ENCODE measurements around the gene CBX4. TPM values are rescaled to one million over a fixed set of nuclear protein-coding genes. Genes with fewer than 3 reads are reported as not detected.

Gene CBX4
- total RNA-seq, 2 experiments from 2014 or later, result 50.3 to 57.2 TPM

- CTCF ChIA-PET, result interaction anchor here (4.2 kb wide), 1 partner anchor 12 kb away, joined by 27 read pairs; no protein-coding TSS in a partner anchor
Observed at GRCh38 chr17:79822583-79823124, 16.6 kb downstream of the CBX4 start.

GRCh38 chr17:79821331-79822095, 17.7 kb downstream of the CBX4 start:
- Mint-ChIP-seq H3K4me1 (ENCODE audit: low read depth) (peaks cover 22% of the 10 kb centered on the region), H3K36me3 (ENCODE audit: low read depth) (no peaks in the 10 kb centered on the region), H3K27me3 (ENCODE audit: low read depth) (peaks cover 41% of the 10 kb centered on the region), H3K4me3 (no peak overlapping the region), H3K9me3 (ENCODE audit: insufficient read depth) (no peaks in the 10 kb centered on the region), H3K27ac (no peak overlapping the region)
- ChIA-PET POLR2A (interaction anchor here (0.6 to 1.6 kb wide), 2 partner anchors 25 to 1548 kb away, joined by 3 read pairs; partner anchors contain the start of gene CBX8), CTCF (interaction anchor here (1.3 to 1.8 kb wide), 3 partner anchors 11 to 14 kb away, joined by 4 to 6 read pairs (median 4); no protein-coding TSS in a partner anchor)
- ATAC-seq, result no peak
- DNase-seq, result no peak

More at GRCh38 chr17:79822583-79823124, 16.6 kb downstream of the CBX4 start:
- Mint-ChIP-seq H3K27ac (no peak overlapping the region), H3K9me3 (ENCODE audit: insufficient read depth) (no peaks in the 10 kb centered on the region), H3K4me1 (ENCODE audit: low read depth) (peaks cover 33% of the 10 kb centered on the region), H3K27me3 (ENCODE audit: low read depth) (peaks cover 34% of the 10 kb centered on the region), H3K36me3 (ENCODE audit: low read depth) (no peaks in the 10 kb centered on the region), H3K4me3 (no peak overlapping the region)
- DNase-seq, result no peak
- POLR2A ChIA-PET, result interaction anchor here (0.6 to 1.6 kb wide), 2 partner anchors 26 to 1547 kb away, joined by 3 read pairs; partner anchors contain the start of gene CBX8
- no peak for ATAC-seq

GRCh38 chr17:79820959-79821330, 18.3 kb downstream of the CBX4 start:
- no peak for ATAC-seq
- peaks cover 44% of the 10 kb centered on the region for H3K27me3 Mint-ChIP-seq (ENCODE audit: low read depth)

GRCh38 chr17:79819534-79820276, 19.5 kb downstream of the CBX4 start:
- H3K27me3 Mint-ChIP-seq (ENCODE audit: low read depth), result peaks cover 45% of the 10 kb centered on the region
- peaks cover 9% of the 10 kb centered on the region for H3K4me1 Mint-ChIP-seq (ENCODE audit: low read depth)
- no peak overlapping the region for H3K27ac Mint-ChIP-seq
- DNase-seq (no peak), ATAC-seq (no peak)
- no peak overlapping the region for H3K4me3 Mint-ChIP-seq
- no peaks in the 10 kb centered on the region for H3K9me3 Mint-ChIP-seq (ENCODE audit: insufficient read depth)
- ChIA-PET POLR2A (interaction anchor here (1.1 to 2.1 kb wide), 2 partner anchors 16 to 25 kb away, joined by 3 to 12 read pairs; no protein-coding TSS in a partner anchor), CTCF (interaction anchor here (0.6 to 4.2 kb wide), 2 partner anchors 16 to 1999 kb away, joined by 3 to 15 read pairs; no protein-coding TSS in a partner anchor)
- H3K36me3 Mint-ChIP-seq (ENCODE audit: low read depth), result peaks cover 2% of the 10 kb centered on the region

More at GRCh38 chr17:79820959-79821330, 18.3 kb downstream of the CBX4 start:
- Mint-ChIP-seq H3K36me3 (ENCODE audit: low read depth) (peaks cover 2% of the 10 kb centered on the region), H3K4me1 (ENCODE audit: low read depth) (peaks cover 21% of the 10 kb centered on the region), H3K9me3 (ENCODE audit: insufficient read depth) (no peaks in the 10 kb centered on the region), H3K4me3 (no peak overlapping the region), H3K27ac (no peak overlapping the region)
- no peak for DNase-seq
- CTCF ChIA-PET, result interaction anchor here (1.3 to 1.8 kb wide), 3 partner anchors 10 to 14 kb away, joined by 4 to 6 read pairs (median 4); no protein-coding TSS in a partner anchor
- POLR2A ChIA-PET, result interaction anchor here (1.6 kb wide), 1 partner anchor 24 kb away, joined by 3 read pairs; the partner anchor contains the start of gene CBX8

- Mint-ChIP-seq H3K4me3 (no peak overlapping the region), H3K9me3 (ENCODE audit: insufficient read depth) (no peaks in the 10 kb centered on the region), H3K27me3 (ENCODE audit: low read depth) (peaks cover 47% of the 10 kb centered on the region), H3K36me3 (ENCODE audit: low read depth) (peaks cover 2% of the 10 kb centered on the region), H3K4me1 (ENCODE audit: low read depth) (peaks cover 11% of the 10 kb centered on the region), H3K27ac (no peak overlapping the region)
- POLR2A ChIA-PET, result interaction anchor here (0.6 to 2.1 kb wide), 4 partner anchors 17 to 82 kb away, joined by 3 to 12 read pairs (median 4); no protein-coding TSS in a partner anchor
- CTCF ChIA-PET, result interaction anchor here (0.6 to 4.2 kb wide), 4 partner anchors 14 to 1999 kb away, joined by 3 to 15 read pairs (median 4); no protein-coding TSS in a partner anchor
- DNase-seq (no peak), ATAC-seq (no peak)
Observed at GRCh38 chr17:79819085-79819484, 20.2 kb downstream of the CBX4 start.

GRCh38 chr17:79818026-79818758, 21.0 kb downstream of the CBX4 start:
- no peak overlapping the region for H3K27ac Mint-ChIP-seq
- peaks cover 47% of the 10 kb centered on the region for H3K27me3 Mint-ChIP-seq (ENCODE audit: low read depth)
- DNase-seq (no peak), ATAC-seq (no peak)
- H3K4me3 Mint-ChIP-seq, result no peak overlapping the region
- H3K4me1 Mint-ChIP-seq (ENCODE audit: low read depth), result peaks cover 11% of the 10 kb centered on the region
- POLR2A ChIA-PET, result interaction anchor here (0.6 to 2.1 kb wide), 4 partner anchors 17 to 24 kb away, joined by 3 to 12 read pairs (median 4); no protein-coding TSS in a partner anchor
- no peaks in the 10 kb centered on the region for H3K9me3 Mint-ChIP-seq (ENCODE audit: insufficient read depth)
- CTCF ChIA-PET, result interaction anchor here (1.0 to 4.2 kb wide), 10 partner anchors 15 to 152 kb away, joined by 3 to 15 read pairs (median 4); partner anchors contain the start of genes CBX4 and CBX8
- H3K36me3 Mint-ChIP-seq (ENCODE audit: low read depth), result peaks cover 2% of the 10 kb centered on the region

GRCh38 chr17:79815836-79816461, 23.3 kb downstream of the CBX4 start:
- POLR2A ChIA-PET, result interaction anchor here (0.6 kb wide), 1 partner anchor 191 kb away, joined by 3 read pairs; no protein-coding TSS in a partner anchor
- no peak for ATAC-seq
- no peak overlapping the region for H3K27ac Mint-ChIP-seq

GRCh38 chr17:79814974-79815835, 24.0 kb downstream of the CBX4 start:
- DNase-seq, result no peak
- H3K36me3 Mint-ChIP-seq (ENCODE audit: low read depth), result peaks cover 2% of the 10 kb centered on the region
- H3K27ac Mint-ChIP-seq, result no peak overlapping the region
- CTCF ChIA-PET, result interaction anchor here (1.6 to 5.0 kb wide), 2 partner anchors 18 to 21 kb away, joined by 3 to 29 read pairs; partner anchors contain the start of gene CBX8
- no peak for ATAC-seq
- H3K9me3 Mint-ChIP-seq (ENCODE audit: insufficient read depth), result no peaks in the 10 kb centered on the region
- POLR2A ChIA-PET, result interaction anchor here (0.6 kb wide), 1 partner anchor 191 kb away, joined by 3 read pairs; no protein-coding TSS in a partner anchor
- H3K4me1 Mint-ChIP-seq (ENCODE audit: low read depth), result peaks cover 27% of the 10 kb centered on the region
- H3K27me3 Mint-ChIP-seq (ENCODE audit: low read depth), result peaks cover 63% of the 10 kb centered on the region
- no peak overlapping the region for H3K4me3 Mint-ChIP-seq

More at GRCh38 chr17:79815836-79816461, 23.3 kb downstream of the CBX4 start:
- Mint-ChIP-seq H3K27me3 (ENCODE audit: low read depth) (peaks cover 59% of the 10 kb centered on the region), H3K9me3 (ENCODE audit: insufficient read depth) (no peaks in the 10 kb centered on the region), H3K4me1 (ENCODE audit: low read depth) (peaks cover 22% of the 10 kb centered on the region), H3K4me3 (no peak overlapping the region), H3K36me3 (ENCODE audit: low read depth) (peaks cover 2% of the 10 kb centered on the region)
- DNase-seq, result no peak
- CTCF ChIA-PET, result interaction anchor here (4.2 kb wide), 1 partner anchor 19 kb away, joined by 15 read pairs; no protein-coding TSS in a partner anchor

GRCh38 chr17:79814127-79814973, 24.9 kb downstream of the CBX4 start:
- H3K9me3 Mint-ChIP-seq (ENCODE audit: insufficient read depth), result no peaks in the 10 kb centered on the region
- no peak overlapping the region for H3K27ac Mint-ChIP-seq
- H3K4me3 Mint-ChIP-seq, result peak overlapping the region; percentile 43
- H3K4me1 Mint-ChIP-seq (ENCODE audit: low read depth), result peaks cover 31% of the 10 kb centered on the region
- H3K36me3 Mint-ChIP-seq (ENCODE audit: low read depth), result peaks cover 2% of the 10 kb centered on the region
- ATAC-seq (no peak), DNase-seq (no peak)
- H3K27me3 Mint-ChIP-seq (ENCODE audit: low read depth), result peaks cover 58% of the 10 kb centered on the region
- ChIA-PET POLR2A (interaction anchor here (0.7 kb wide), 1 partner anchor 12 kb away, joined by 3 read pairs; no protein-coding TSS in a partner anchor), CTCF (interaction anchor here (0.7 to 5.0 kb wide), 4 partner anchors 17 to 27 kb away, joined by 3 to 29 read pairs (median 3); partner anchors contain the start of genes CBX4 and CBX8)
